Fibroblast of lung (primary cell): ENCODE data around the gene LRRC8D. TPM values are rescaled to one million over a fixed set of nuclear protein-coding genes. Genes with fewer than 3 reads are reported as not detected.
A peak's percentile ranks its signal among the peaks of the same experiment; 100 is the strongest.

Source experiments
- DNase-seq, 2 donors: peaks; one replicate each; pipeline versions ENCODE4 v3.0.0 to v3.0.0-alpha.2; 2010; ENCODE audit warnings: low read depth in 2 of 2
- H2AFZ ChIP-seq: 2 replicates; pipeline ENCODE4 v1.5.1; 2012; ENCODE audit warnings: low read length, control low read depth, inconsistent platforms
- H3K27ac ChIP-seq: 2 replicates; pipeline ENCODE4 v1.5.1; 2011; ENCODE audit warnings: low read length, control low read depth; ENCODE audit not compliant: insufficient read depth
- H3K27me3 ChIP-seq: 2 replicates; pipeline ENCODE4 v1.5.1; 2011; ENCODE audit warnings: mild to moderate bottlenecking, low read length; ENCODE audit not compliant: control insufficient read depth, insufficient read depth
- H3K36me3 ChIP-seq: 2 replicates; pipeline ENCODE4 v1.5.1; 2011; ENCODE audit warnings: low read length; ENCODE audit not compliant: control insufficient read depth, insufficient read depth
- H3K4me1 ChIP-seq: 2 replicates; pipeline ENCODE4 v1.5.1; 2011; ENCODE audit warnings: low read length; ENCODE audit not compliant: control insufficient read depth, insufficient read depth; ENCODE audit errors: extremely low read depth
- H3K4me2 ChIP-seq: 2 replicates; pipeline ENCODE4 v1.5.1; 2011; ENCODE audit warnings: low read length, control low read depth; ENCODE audit not compliant: insufficient read depth; ENCODE audit errors: extremely low read depth
- H3K4me3 ChIP-seq, 4 experiments: fragments of 200-600 bp in 1 of 4; sonication (generic) in 1 of 4; replicated peaks in 1 of 4; 2 replicates each; pipeline ENCODE4 v1.5.1; 2011 to 2016; ENCODE audit warnings: low read length in 4 of 4, low read depth in 3 of 4, mild to moderate bottlenecking in 3 of 4, control low read depth in 2 of 4, inconsistent platforms in 1 of 4, mixed read lengths in 1 of 4; ENCODE audit not compliant: insufficient read depth in 1 of 4; ENCODE audit errors: control extremely low read depth in 1 of 4
- H3K79me2 ChIP-seq: 2 replicates; pipeline ENCODE4 v1.5.1; 2012; ENCODE audit warnings: mild to moderate bottlenecking, low read length, inconsistent platforms; ENCODE audit not compliant: control insufficient read depth, insufficient read depth
- H3K9ac ChIP-seq: 2 replicates; pipeline ENCODE4 v1.5.1; 2011; ENCODE audit warnings: mild to moderate bottlenecking, low read length, control low read depth; ENCODE audit not compliant: insufficient read depth
- H3K9me3 ChIP-seq: 2 replicates; pipeline ENCODE4 v1.5.1; 2012; ENCODE audit warnings: low read depth, low read length; ENCODE audit not compliant: control insufficient read depth, insufficient read depth
- H4K20me1 ChIP-seq: 2 replicates; pipeline ENCODE4 v1.5.1; 2011; ENCODE audit warnings: low read length; ENCODE audit not compliant: control insufficient read depth, insufficient read depth; ENCODE audit errors: extremely low read depth
- EZH2 ChIP-seq: IDR thresholded peaks from 2 replicates; pipeline ENCODE4 v1.5.1; 2012; ENCODE audit warnings: low read length, control low read depth, mild to moderate bottlenecking; ENCODE audit errors: missing control alignments
- polyA plus RNA-seq, 2 donors: library from polyadenylated mRNA; depleted of rRNA in 1 of 2; stranded (reverse) in 1 of 2; unstranded in 1 of 2; fragments of >200 nt; gene quantifications; 2 replicates each; pipeline ENCODE4 v1.2.1, GENCODE V29; 2011 to 2012; ENCODE audit warnings: missing spikeins in 1 of 2
- total RNA-seq: library from RNA; depleted of rRNA; stranded (reverse); fragments of >200 nt; gene quantifications from 2 replicates; pipeline ENCODE4 v1.2.1, GENCODE V29; 2014
- TF ChIP-seq, protein P1 (sequence below), 2 donors: IDR thresholded peaks in 1 of 2; conservative IDR thresholded peaks in 1 of 2; 1 replicate in 1 of 2; 2 replicates in 1 of 2; pipeline ENCODE4 v1.5.1; 2011 to 2012; ENCODE audit warnings: low read length in 2 of 2, control low read depth in 1 of 2, inconsistent platforms in 1 of 2, low read depth in 1 of 2, mild to moderate bottlenecking in 1 of 2

Gene LRRC8D
- total and polyA plus RNA-seq, 2 donors (not counting 1 experiment from before 2014, with no cell fraction given): 41.0 to 58.1 TPM

DNA sequence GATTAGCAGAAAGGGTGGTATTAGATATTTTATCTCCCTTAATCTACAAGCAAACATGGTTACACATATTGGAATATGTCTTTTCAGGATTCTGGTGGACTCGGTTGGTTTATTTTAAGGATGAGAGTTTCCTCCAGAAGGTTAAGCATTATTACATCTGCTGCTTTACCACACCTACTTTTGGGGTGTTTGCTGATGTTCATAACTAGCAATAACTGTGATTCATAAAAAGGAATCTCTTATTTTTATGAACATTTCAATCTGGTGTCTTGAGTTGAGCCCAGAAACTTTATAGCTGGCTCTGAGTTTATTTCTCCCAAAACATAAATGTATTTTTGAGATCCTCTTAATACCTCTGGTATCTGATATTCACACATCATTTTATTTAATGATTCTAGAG, 82.7 kb downstream of the LRRC8D start:
- Histone ChIP-seq H3K79me2 (no peaks in the 10 kb centered on the region), H3K9me3 (no peaks in the 10 kb centered on the region), H3K9ac (no peak overlapping the region), H3K4me2 (peak overlapping the region; percentile 16), H4K20me1 (no peaks in the 10 kb centered on the region), H3K36me3 (no peaks in the 10 kb centered on the region), H3K27ac (peak overlapping the region; percentile 53), H3K27me3 (no peaks in the 10 kb centered on the region), H2AFZ (no peak overlapping the region), H3K4me1 (peaks cover 34% of the 10 kb centered on the region), H3K4me3 (no peak overlapping the region)
- DNase-seq: peak in 1 of 2 donors; percentile 46
- TF ChIP-seq EZH2: no peak
- TF ChIP-seq, protein P1, sequence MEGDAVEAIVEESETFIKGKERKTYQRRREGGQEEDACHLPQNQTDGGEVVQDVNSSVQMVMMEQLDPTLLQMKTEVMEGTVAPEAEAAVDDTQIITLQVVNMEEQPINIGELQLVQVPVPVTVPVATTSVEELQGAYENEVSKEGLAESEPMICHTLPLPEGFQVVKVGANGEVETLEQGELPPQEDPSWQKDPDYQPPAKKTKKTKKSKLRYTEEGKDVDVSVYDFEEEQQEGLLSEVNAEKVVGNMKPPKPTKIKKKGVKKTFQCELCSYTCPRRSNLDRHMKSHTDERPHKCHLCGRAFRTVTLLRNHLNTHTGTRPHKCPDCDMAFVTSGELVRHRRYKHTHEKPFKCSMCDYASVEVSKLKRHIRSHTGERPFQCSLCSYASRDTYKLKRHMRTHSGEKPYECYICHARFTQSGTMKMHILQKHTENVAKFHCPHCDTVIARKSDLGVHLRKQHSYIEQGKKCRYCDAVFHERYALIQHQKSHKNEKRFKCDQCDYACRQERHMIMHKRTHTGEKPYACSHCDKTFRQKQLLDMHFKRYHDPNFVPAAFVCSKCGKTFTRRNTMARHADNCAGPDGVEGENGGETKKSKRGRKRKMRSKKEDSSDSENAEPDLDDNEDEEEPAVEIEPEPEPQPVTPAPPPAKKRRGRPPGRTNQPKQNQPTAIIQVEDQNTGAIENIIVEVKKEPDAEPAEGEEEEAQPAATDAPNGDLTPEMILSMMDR (conservative IDR thresholded peaks at IDR 0.05 in 1 of 2, IDR thresholded peaks at IDR 0.05 in 1 of 2; ENCODE audit: low read depth in 1 of 2, low read length in 2 of 2): no peak

DNA sequence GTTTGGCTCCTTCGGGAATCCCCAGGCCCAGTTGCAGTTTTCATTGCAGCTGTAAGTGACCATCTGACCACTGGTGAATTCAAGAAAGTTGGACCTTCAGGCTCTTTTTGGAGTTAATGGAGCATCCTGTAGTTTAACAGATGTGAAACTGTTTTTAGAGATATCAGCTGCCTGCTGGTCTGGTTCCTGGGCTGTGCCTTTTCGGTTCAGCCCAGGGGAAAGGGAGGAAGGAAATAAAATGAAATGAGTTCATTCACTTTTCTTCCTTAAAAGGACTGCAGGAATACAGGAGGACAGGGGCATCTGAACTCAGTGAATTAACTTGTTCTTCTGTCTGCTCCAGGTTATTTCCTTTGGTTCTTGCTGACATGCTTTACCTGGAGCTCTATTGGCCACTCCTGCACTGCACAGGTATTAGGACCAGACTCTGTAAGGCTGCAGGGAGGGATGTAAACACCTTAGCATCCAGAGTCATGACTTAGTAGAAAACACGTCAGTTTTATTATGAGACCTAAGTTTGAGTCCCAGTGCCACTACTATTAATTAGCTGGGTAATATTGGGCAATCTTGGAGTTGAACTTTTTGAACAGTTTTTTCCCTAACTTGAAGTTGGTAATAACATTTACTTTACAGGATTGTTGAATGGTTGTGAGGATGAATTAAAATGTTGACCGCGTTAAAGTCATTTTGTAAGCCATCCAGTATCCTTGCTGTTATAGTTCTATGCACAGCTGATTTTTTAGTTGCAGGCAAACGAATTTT, 83.6 kb downstream of the LRRC8D start:
- no peak overlapping the region for H2AFZ ChIP-seq
- no peak for TF ChIP-seq EZH2
- TF ChIP-seq, protein P1 (conservative IDR thresholded peaks at IDR 0.05 in 1 of 2, IDR thresholded peaks at IDR 0.05 in 1 of 2; ENCODE audit: low read depth in 1 of 2, low read length in 2 of 2): no peak
- no peak overlapping the region for H3K4me3 ChIP-seq
- H3K4me1 ChIP-seq: peaks cover 40% of the 10 kb centered on the region
- no peaks in the 10 kb centered on the region for H3K36me3 ChIP-seq
- H3K27ac ChIP-seq: peak overlapping the region; percentile 53
- H3K4me2 ChIP-seq: no peak overlapping the region
- no peaks in the 10 kb centered on the region for H3K27me3 ChIP-seq
- H4K20me1 ChIP-seq: no peaks in the 10 kb centered on the region
- no peak overlapping the region for H3K9ac ChIP-seq
- DNase-seq: peak in 1 of 2 donors; percentile 15
- H3K79me2 ChIP-seq: no peaks in the 10 kb centered on the region
- H3K9me3 ChIP-seq: no peaks in the 10 kb centered on the region

DNA sequence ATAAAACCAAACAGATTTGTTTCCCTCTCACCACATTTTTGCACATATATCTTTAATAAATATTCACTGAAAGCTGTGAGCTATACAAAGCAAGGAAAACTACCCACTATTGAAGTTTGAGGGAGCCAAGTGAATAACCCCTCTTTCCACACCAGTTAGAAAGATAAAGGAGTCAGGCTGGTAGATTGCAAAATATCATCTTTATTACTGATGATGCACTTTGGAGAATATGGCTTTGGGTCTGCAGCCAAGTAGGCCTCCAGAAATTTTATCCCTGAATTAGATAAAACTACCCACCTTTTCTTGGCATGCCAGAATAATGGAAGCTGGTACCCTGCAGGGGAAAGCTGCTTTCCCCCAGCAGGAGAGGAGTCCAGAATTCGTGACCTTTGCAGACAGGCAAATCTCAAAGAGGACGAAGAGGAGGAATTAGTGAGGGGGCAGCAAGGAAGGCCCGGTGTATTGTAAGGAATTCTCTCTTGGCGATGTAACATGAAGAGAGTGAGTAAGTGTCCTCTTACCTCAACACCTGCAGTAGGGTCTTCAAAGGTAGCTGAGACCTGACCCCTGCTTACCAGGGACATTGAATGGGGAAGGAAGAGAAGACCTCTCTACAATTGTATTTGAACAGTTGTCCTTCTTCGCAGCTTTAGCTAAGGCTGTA, 84.7 kb downstream of the LRRC8D start:
- Histone ChIP-seq H3K27me3 (no peaks in the 10 kb centered on the region), H3K9me3 (no peaks in the 10 kb centered on the region), H3K79me2 (no peaks in the 10 kb centered on the region), H4K20me1 (no peaks in the 10 kb centered on the region), H3K27ac (peak overlapping the region; percentile 1), H2AFZ (no peak overlapping the region), H3K4me1 (peaks cover 44% of the 10 kb centered on the region), H3K4me3 (no peak overlapping the region), H3K4me2 (no peak overlapping the region), H3K36me3 (no peaks in the 10 kb centered on the region), H3K9ac (no peak overlapping the region)
- DNase-seq: peak in 1 of 2 donors; percentile 17
- TF ChIP-seq, protein P1 (conservative IDR thresholded peaks at IDR 0.05 in 1 of 2, IDR thresholded peaks at IDR 0.05 in 1 of 2; ENCODE audit: low read depth in 1 of 2, low read length in 2 of 2): no peak
